ENCODE data around the gene ZNF217. TPM values are rescaled to one million over a fixed set of nuclear protein-coding genes. Genes with fewer than 3 reads are reported as not detected.
"Not testable (repeated sequence)": the region's sequence is repeated elsewhere in the genome, so short reads cannot be mapped to it uniquely, and the experiment has no call there.

ZNF217 gene
- total RNA-seq: 65.8 TPM

DNA sequence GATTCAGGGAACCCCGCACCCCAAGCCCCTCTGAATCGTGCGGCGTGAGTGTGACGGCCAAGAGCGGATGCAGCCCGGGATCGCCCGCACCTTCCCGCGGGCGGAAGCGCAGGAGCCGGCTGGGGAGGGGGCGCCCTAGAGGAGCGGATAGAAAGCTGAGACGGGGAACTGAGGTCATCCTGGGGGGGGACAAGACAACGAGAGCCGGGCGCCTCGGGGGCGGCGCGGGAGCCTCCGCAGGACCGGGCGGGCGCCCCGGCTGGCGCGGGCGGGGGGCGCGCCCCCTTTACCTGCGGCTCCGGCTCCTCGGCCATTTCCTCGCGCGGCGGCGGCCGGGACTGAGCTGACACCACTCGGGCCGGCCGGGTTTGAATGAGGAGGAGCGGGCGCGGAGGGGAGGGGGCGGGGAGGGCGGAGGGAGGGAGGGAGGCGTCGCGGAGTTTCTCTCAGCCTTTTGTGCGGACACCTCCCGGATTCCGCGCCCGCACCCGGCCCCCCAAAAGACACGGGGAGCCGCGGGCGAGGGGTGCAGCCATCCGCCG lies at the start of gene ZNF217:
Gene ZNF217, minus strand, starts transcription at position 374 of the 542 bp plus-strand sequence. CDS start 11,013 bp downstream, outside the sequence.
- H3K9me3 ChIP-seq (ENCODE audit: low read depth, low read length); H3K27me3 ChIP-seq (ENCODE audit: insufficient read depth, low read length): not testable (repeated sequence)
- Histone ChIP-seq H3K4me3 (ENCODE audit: low read length) (peak within 1 kb of the TSS; percentile 91), H3K4me1 (ENCODE audit: insufficient read depth, low read length) (peaks cover 38% of the 10 kb centered on the region)

DNA sequence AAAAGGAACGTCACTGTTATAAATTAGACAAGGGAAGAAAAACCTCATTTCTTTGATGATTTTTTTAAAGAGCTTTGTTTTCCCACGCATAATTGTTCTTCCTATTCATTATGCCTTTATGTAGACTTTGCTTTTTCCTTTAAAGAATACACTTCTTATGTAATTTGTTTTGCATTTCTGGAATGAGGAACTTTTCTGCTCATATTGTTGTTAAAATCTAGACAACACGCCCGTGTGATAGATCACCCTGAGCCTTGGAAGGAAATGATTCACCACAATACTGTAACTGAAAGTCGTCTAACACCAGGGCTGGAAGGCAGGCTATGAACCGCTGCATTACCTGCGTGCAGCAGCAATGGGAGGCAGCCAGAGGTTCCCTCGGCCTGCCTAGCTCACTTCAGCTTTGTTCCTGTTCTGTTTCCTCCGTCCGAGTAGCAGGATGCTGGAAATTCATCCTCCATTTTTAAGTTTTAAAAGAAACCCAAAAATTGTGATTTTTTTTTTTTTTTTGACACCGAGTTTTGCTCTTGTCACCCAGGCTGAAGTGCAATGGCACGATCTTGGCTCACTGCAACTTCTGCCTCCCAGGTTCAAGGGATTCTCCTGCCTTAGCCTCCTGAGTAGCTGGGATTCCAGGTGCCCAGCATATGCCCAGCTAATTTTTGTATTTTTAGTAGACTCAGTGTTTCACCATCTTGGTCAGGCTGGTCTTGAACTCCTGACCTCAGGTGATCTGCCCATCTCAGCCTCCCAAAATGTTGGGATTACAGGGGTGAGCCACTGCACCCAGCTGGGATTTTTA lies 49.6 kb upstream of the ZNF217 start:
- Histone ChIP-seq H3K4me1 (ENCODE audit: insufficient read depth, low read length) (peaks cover 47% of the 10 kb centered on the region), H3K27me3 (ENCODE audit: insufficient read depth, low read length) (no peaks in the 10 kb centered on the region), H3K4me3 (ENCODE audit: low read length) (peak overlapping the region; percentile 7), H3K9me3 (ENCODE audit: low read depth, low read length) (no peaks in the 10 kb centered on the region)

DNA sequence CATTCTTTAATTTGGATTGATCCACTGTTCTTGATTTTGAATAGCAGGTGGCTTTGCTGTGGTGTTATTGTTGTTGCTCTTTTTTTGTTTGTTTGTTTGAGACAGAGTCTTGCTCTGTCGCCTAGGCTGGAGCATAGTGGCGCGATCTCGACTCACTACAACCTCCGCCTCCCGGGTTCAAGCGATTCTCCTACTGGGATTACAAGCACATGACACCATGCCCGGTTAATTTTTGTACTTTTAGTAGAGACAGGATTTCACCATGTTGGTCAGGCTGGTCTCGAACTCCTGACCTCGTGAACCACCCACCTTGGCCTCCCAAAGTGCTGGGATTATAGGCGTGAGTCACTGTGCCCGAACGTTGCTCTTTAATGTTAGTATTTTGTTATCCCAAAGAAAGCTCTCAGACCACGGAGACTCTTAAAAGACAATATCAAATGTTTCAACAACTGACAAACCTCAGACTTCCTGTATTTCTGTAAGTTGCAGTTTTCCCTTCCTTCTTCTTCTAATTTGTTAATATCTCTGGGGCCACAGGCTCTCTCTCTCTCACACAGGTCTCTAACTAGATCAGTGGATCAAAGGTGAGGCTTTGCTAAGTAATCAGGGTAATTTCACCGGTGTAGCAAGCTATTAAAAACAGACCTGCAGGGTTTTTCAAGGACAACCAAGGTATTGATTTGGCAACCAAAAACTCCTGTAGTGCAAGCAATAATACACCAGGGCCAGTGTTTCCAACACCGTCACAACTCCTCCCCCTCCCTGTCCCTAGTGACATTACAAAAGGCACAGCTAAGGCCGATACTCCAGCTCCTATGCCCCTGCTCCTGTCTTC lies 48.8 kb upstream of the ZNF217 start:
- Histone ChIP-seq H3K9me3 (ENCODE audit: low read depth, low read length) (no peaks in the 10 kb centered on the region), H3K27me3 (ENCODE audit: insufficient read depth, low read length) (no peaks in the 10 kb centered on the region), H3K4me3 (ENCODE audit: low read length) (no peak overlapping the region), H3K4me1 (ENCODE audit: insufficient read depth, low read length) (peaks cover 51% of the 10 kb centered on the region)

DNA sequence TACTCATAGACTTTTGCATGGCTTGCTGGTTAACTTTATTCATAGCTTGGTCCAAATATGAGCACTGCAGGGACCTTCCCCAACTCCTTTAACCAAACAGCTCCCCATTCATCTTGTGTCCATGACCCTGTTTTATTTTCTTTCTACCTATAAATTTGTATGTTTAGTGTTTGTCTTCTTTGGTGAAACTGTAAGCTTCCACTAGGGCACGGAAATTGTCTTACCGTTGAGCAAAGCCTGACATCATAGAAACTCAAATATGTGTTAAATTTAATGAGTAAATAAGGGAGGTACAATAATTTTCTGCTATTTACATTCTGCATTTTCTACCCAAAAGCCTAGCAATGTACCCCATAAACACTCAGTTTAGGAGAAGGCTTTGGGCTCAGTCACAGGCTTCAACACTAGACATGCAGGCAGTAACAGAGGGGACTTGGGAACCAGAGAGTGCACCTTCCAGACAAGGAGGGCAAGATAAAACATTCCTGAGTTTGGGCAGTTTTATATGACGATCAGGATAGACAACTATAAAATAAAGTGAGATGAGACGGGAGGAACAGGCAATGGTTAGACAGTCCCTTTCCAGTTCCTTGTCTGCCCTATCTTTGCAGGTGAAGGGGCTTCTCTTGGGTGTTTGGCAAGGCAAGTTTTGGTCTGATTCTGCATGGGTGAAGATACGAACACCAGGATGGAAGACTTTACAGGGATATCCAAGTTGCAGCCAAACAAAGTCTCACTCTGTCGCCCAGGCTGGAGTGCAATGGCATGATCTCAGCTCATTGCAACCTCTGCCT lies 46.2 kb upstream of the ZNF217 start:
- H3K27me3 ChIP-seq (ENCODE audit: insufficient read depth, low read length): no peaks in the 10 kb centered on the region
- H3K4me1 ChIP-seq (ENCODE audit: insufficient read depth, low read length): peaks cover 68% of the 10 kb centered on the region
- no peaks in the 10 kb centered on the region for H3K9me3 ChIP-seq (ENCODE audit: low read depth, low read length)
- H3K4me3 ChIP-seq (ENCODE audit: low read length): no peak overlapping the region

DNA sequence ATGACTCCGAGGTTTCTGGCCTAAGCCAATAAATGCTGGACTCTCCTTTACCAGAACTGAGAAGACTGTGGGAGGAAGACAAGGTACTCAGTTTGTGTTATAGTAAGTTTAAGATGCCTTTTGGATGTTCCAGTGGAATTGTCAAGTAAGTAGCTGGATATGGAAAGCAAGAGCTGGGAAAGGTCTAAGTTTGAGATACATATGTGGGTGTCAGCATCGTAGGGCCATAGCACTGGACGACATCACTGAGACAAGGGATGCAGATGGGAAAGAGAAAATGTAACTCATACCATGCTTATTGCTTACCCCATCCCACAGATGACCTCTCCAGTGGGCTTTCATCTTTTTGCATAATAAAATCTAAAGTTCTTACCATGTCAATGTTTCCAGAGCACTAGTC lies 45.5 kb upstream of the ZNF217 start:
- H3K4me1 ChIP-seq (ENCODE audit: insufficient read depth, low read length): peaks cover 73% of the 10 kb centered on the region
- no peaks in the 10 kb centered on the region for H3K27me3 ChIP-seq (ENCODE audit: insufficient read depth, low read length)
- H3K4me3 ChIP-seq (ENCODE audit: low read length): no peak overlapping the region
- no peaks in the 10 kb centered on the region for H3K9me3 ChIP-seq (ENCODE audit: low read depth, low read length)

DNA sequence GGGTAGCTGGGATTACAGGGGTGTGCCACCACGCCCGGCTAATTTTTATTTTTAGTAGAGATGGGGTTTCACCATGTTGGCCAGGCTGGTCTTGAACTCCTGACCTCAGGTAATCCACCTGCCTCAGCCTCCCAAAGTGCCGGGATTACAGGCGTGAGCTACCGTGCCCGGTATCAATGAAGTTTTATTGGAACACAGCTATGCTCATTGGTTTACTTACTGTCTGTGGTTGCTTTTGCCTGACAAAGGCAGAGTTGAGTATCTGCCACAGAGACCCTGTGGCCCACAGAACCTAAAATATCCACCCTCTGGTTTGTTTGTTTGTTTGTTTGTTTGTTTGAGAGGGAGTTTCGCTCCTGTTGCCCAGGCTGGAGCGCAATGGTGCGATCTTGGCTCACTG lies 43.7 kb upstream of the ZNF217 start:
- H3K4me1 ChIP-seq (ENCODE audit: insufficient read depth, low read length): peaks cover 57% of the 10 kb centered on the region
- H3K9me3 ChIP-seq (ENCODE audit: low read depth, low read length): not testable (repeated sequence)

DNA sequence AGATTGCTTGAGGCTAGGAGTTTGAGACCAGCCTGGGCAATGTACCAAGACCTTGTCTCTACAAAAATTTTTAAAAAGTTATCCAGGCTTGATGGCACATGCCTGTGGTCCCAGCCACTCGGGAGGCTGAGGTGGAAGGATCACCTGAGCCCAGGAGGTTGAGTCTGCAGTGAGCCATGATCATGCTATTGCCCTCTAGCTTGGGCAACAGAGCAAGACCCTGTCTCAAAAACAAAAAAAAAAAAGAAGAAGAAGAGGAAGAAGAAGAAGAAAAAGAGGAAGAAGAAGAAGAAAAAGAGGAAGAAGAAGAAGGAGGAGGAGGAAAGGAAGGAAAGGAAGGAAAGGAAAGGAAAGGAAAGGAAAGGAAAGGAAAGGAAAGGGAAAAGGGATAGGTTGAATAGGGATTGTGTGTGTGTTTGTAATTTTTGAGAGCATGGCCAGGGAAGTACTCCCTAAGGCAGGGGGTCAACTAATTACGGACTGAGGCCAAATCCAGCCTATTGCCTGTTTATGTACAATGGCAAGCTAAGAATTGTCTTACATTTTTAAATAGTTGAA lies 43.0 kb upstream of the ZNF217 start:
- Histone ChIP-seq H3K27me3 (ENCODE audit: insufficient read depth, low read length) (no peaks in the 10 kb centered on the region), H3K4me3 (ENCODE audit: low read length) (no peak overlapping the region), H3K9me3 (ENCODE audit: low read depth, low read length) (no peaks in the 10 kb centered on the region), H3K4me1 (ENCODE audit: insufficient read depth, low read length) (peaks cover 55% of the 10 kb centered on the region)

More for the DNA sequence above, 43.7 kb upstream of the ZNF217 start:
- not testable (repeated sequence) for H3K27me3 ChIP-seq (ENCODE audit: insufficient read depth, low read length); H3K4me3 ChIP-seq (ENCODE audit: low read length)

DNA sequence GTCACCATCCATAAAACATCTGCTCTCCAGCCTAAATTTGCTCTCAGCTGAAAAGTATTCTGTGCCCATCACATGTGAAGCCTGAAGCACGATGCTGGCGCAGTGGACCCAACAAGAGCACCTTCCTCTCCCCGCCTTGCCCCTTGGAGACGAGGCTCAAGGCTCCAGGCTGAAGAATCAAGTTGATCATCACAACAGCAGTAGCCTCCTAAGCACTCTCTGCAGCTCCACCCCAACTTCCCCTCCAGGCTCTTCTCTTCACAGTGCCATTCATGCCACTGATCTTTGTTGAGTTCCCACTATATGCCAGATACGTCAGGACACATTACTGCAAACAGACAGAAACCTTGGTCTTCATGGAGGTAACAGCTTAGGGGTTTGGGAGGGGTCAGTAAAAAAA lies 41.6 kb upstream of the ZNF217 start:
- H3K9me3 ChIP-seq (ENCODE audit: low read depth, low read length): no peaks in the 10 kb centered on the region
- H3K27me3 ChIP-seq (ENCODE audit: insufficient read depth, low read length): no peaks in the 10 kb centered on the region
- peaks cover 49% of the 10 kb centered on the region for H3K4me1 ChIP-seq (ENCODE audit: insufficient read depth, low read length)
- no peak overlapping the region for H3K4me3 ChIP-seq (ENCODE audit: low read length)

DNA sequence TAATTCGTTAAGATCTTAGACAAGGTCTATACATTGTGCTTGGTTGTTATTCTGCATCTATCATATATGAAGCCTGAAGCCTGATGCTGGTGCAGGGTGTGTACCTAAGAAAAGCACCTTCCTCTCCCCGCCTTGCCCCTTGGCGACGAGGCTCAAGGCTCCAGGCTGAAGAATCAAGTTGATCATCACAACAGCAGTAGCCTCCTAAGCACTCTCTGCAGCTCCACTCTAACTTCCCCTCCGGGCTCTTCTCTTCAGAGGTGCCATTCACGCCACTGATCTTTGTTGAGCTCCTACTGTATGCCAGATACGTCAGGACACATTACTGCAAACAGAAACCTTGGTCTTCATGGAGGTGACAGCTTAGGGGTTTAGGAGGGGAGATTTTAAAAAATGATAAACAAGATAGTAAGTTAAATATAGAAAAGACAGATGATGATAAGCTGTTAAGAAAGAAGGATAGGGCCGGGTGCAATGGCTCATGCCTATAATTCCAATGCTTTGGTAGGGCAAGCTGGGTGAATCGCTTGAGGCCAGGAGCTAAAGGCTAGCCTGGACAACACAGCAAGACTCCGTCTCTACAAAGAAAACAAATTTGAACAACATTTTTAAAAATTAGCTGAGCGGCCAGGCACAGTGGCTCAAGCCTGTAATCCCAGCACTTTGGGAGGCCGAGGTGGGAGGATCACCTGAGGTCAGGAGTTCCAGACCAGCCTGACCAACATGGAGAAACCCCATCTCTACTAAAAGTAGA lies 38.4 kb upstream of the ZNF217 start:
- Histone ChIP-seq H3K4me1 (ENCODE audit: insufficient read depth, low read length) (peaks cover 37% of the 10 kb centered on the region), H3K9me3 (ENCODE audit: low read depth, low read length) (no peaks in the 10 kb centered on the region), H3K4me3 (ENCODE audit: low read length) (no peak overlapping the region), H3K27me3 (ENCODE audit: insufficient read depth, low read length) (no peaks in the 10 kb centered on the region)

DNA sequence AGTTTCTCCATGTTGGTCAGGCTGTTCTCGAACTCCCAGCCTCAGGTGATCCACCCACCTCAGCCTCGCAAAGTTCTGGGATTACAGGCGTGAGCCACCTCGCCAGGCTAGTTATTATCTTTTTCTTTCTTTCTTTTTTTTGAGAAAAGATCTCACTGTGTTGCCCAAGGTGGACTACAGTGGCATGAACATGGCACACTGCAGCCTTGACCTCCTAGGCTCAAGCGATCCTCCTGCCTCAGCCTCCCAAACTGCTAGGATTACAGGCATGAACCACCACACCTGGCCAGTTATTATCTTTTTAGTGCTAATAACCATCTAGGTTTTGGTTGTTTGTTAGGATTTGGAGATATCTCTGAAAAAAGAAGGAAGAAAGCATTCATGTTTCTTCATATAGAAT lies 35.8 kb upstream of the ZNF217 start:
- Histone ChIP-seq H3K4me1 (ENCODE audit: insufficient read depth, low read length) (peaks cover 22% of the 10 kb centered on the region), H3K9me3 (ENCODE audit: low read depth, low read length) (no peaks in the 10 kb centered on the region), H3K4me3 (ENCODE audit: low read length) (no peak overlapping the region), H3K27me3 (ENCODE audit: insufficient read depth, low read length) (no peaks in the 10 kb centered on the region)

DNA sequence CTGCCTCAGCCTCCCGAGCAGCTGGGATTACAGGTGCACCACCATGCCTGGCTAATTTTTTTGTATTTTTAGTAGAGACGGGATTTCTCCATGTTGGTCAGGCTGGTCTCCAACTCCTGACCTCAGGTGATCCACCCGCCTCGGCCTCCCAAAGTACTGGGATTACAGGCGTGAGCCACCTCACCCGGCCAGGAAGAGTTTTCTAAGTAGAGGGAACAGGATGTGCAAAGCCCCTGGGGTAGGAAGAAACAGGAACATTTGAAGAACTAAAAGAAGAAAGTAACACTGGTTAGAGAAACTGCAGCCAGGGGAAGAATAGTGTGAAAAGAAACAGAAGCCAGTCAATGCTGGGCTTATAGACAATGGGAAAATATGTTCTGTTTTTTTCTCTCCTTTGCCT lies 35.1 kb upstream of the ZNF217 start:
- not testable (repeated sequence) for H3K9me3 ChIP-seq (ENCODE audit: low read depth, low read length); H3K27me3 ChIP-seq (ENCODE audit: insufficient read depth, low read length); H3K4me3 ChIP-seq (ENCODE audit: low read length)
- peaks cover 24% of the 10 kb centered on the region for H3K4me1 ChIP-seq (ENCODE audit: insufficient read depth, low read length)

DNA sequence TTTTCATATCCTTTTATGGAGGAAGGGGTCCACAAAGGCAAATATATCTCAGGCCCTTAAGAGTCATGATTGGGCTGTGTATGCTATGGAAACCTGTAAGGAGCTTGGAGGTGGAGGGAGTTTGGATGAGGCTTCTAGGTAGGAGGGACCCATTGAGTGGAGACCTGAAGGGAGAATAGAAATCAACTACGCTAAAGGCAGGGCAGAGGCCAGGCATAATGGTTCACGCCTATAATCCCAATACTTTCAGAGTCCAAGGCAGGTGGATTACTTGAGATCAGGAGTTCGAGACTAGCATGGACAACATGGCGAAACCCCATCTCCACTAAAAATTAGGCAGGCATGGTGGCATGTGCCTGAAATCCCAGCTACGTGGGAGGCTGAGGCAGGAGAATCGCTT lies 34.4 kb upstream of the ZNF217 start:
- Histone ChIP-seq H3K4me1 (ENCODE audit: insufficient read depth, low read length) (peaks cover 31% of the 10 kb centered on the region), H3K27me3 (ENCODE audit: insufficient read depth, low read length) (no peaks in the 10 kb centered on the region), H3K4me3 (ENCODE audit: low read length) (no peak overlapping the region), H3K9me3 (ENCODE audit: low read depth, low read length) (no peaks in the 10 kb centered on the region)

DNA sequence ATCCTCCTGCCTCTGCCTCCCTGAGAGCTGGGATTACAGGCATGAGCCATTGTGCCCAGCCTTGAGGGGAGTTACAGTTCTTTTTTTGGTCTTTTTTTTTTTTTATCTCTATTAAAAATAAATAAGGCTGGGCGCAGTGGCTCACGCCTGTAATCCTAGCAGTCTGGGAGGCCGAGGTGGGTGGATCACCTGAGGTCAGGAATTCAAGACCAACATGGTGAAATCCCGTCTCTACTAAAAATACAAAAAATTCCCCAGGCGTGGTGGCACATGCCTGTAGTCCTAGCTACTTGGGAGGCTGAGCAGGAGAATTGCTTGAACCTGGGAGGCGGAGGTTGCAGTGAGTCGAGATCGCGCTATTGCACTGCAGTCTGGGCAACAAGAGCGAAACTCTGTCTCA lies 33.4 kb upstream of the ZNF217 start:
- H3K27me3 ChIP-seq (ENCODE audit: insufficient read depth, low read length); H3K9me3 ChIP-seq (ENCODE audit: low read depth, low read length): not testable (repeated sequence)
- H3K4me1 ChIP-seq (ENCODE audit: insufficient read depth, low read length): peaks cover 39% of the 10 kb centered on the region

DNA sequence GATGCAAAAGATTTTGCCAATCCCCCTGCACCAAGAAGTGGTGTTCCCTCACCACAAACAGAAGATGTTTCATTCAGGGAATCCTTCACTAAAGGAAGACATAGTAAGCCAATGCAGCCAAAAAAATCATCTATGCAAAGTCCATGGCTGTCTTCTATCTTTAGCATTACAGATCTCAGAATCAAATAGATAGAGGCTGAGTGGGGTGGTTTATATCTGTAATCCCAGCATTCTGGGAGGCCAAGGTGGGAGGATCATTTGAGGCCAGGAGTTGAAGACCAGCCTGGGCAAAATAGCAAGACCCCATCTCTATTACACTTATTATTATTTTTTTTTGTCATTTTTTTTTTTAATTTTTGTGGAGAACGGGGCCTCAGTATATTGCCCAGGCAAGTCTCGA lies 32.9 kb upstream of the ZNF217 start:
- Histone ChIP-seq H3K4me3 (ENCODE audit: low read length) (no peak overlapping the region), H3K9me3 (ENCODE audit: low read depth, low read length) (no peaks in the 10 kb centered on the region), H3K27me3 (ENCODE audit: insufficient read depth, low read length) (no peaks in the 10 kb centered on the region), H3K4me1 (ENCODE audit: insufficient read depth, low read length) (peaks cover 39% of the 10 kb centered on the region)

More for the DNA sequence above, 33.4 kb upstream of the ZNF217 start:
- H3K4me3 ChIP-seq (ENCODE audit: low read length): not testable (repeated sequence)

All from mononuclear cell (primary cell).